Measurements from ENCODE around the gene IL1RAPL1. TPM values are rescaled to one million over a fixed set of nuclear protein-coding genes. Genes with fewer than 3 reads are reported as not detected.

Gene IL1RAPL1
- polyA plus RNA-seq, 1 donor from 2014 or later: not detected

- Histone ChIP-seq H3K4me3 (ENCODE audit: low read length) (no peak overlapping the region), H3K79me2 (replicated peaks; ENCODE audit: insufficient read depth, low read length) (no peaks in the 10 kb centered on the region), H2AFZ (ENCODE audit: low read depth, low read length) (no peak overlapping the region), H3K36me3 (ENCODE audit: insufficient read depth, low read length) (no peaks in the 10 kb centered on the region), H4K20me1 (ENCODE audit: insufficient read depth) (no peaks in the 10 kb centered on the region), H3K4me2 (ENCODE audit: low read length) (no peak overlapping the region), H3K27me3 (ENCODE audit: insufficient read depth, low read depth, low read length) (no peaks in the 10 kb centered on the region), H3K9ac (ENCODE audit: low read length) (no peak overlapping the region), H3K9me3 (ENCODE audit: low read length) (no peaks in the 10 kb centered on the region), H3K9me2 (ENCODE audit: insufficient read depth, low read length) (no peaks in the 10 kb centered on the region), H3K27ac (ENCODE audit: low read length) (no peak overlapping the region), H3F3A (ENCODE audit: insufficient read depth, low read length, poor library complexity, severe bottlenecking) (no peaks in the 10 kb centered on the region)
- TF ChIP-seq SMC3 (conservative IDR thresholded peaks at IDR 0.05; ENCODE audit: poor library complexity): no peak
- TF ChIP-seq, protein P1, sequence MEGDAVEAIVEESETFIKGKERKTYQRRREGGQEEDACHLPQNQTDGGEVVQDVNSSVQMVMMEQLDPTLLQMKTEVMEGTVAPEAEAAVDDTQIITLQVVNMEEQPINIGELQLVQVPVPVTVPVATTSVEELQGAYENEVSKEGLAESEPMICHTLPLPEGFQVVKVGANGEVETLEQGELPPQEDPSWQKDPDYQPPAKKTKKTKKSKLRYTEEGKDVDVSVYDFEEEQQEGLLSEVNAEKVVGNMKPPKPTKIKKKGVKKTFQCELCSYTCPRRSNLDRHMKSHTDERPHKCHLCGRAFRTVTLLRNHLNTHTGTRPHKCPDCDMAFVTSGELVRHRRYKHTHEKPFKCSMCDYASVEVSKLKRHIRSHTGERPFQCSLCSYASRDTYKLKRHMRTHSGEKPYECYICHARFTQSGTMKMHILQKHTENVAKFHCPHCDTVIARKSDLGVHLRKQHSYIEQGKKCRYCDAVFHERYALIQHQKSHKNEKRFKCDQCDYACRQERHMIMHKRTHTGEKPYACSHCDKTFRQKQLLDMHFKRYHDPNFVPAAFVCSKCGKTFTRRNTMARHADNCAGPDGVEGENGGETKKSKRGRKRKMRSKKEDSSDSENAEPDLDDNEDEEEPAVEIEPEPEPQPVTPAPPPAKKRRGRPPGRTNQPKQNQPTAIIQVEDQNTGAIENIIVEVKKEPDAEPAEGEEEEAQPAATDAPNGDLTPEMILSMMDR (IDR thresholded peaks at IDR 0.05; ENCODE audit: poor library complexity, severe bottlenecking): no peak
- no peak for TF ChIP-seq REST (IDR thresholded peaks at IDR 0.05; ENCODE audit: borderline replicate concordance)
- no peak for TF ChIP-seq EP300 (conservative IDR thresholded peaks at IDR 0.05; ENCODE audit: poor library complexity, severe bottlenecking)
- no peak for TF ChIP-seq RAD21 (conservative IDR thresholded peaks at IDR 0.05)
- no peak for TF ChIP-seq TAF1 (IDR thresholded peaks at IDR 0.05; ENCODE audit: low read depth)
- no peak for TF ChIP-seq EZH2 (IDR thresholded peaks at IDR 0.05; ENCODE audit: borderline replicate concordance, insufficient read depth, low read length, poor library complexity, severe bottlenecking)
- no peak for TF ChIP-seq MXI1 (conservative IDR thresholded peaks at IDR 0.05; ENCODE audit: poor library complexity, severe bottlenecking)
- no peak for TF ChIP-seq POLR2AphosphoS5 (IDR thresholded peaks at IDR 0.05)
These were observed 81.7 kb downstream of the IL1RAPL1 start for GRCh38 chrX:28668957-28669356.

GRCh38 chrX:28670074-28670473 is 82.8 kb downstream of the IL1RAPL1 start:
- no peak overlapping the region for H3K4me3 ChIP-seq (ENCODE audit: low read length)
- no peaks in the 10 kb centered on the region for H3F3A ChIP-seq (ENCODE audit: insufficient read depth, low read length, poor library complexity, severe bottlenecking)
- TF ChIP-seq, protein P1 (IDR thresholded peaks at IDR 0.05; ENCODE audit: poor library complexity, severe bottlenecking): no peak
- TF ChIP-seq EP300 (conservative IDR thresholded peaks at IDR 0.05; ENCODE audit: poor library complexity, severe bottlenecking) (no peak), RAD21 (conservative IDR thresholded peaks at IDR 0.05) (no peak), POLR2AphosphoS5 (IDR thresholded peaks at IDR 0.05) (no peak), EZH2 (IDR thresholded peaks at IDR 0.05; ENCODE audit: borderline replicate concordance, insufficient read depth, low read length, poor library complexity, severe bottlenecking) (no peak), MXI1 (conservative IDR thresholded peaks at IDR 0.05; ENCODE audit: poor library complexity, severe bottlenecking) (no peak), SMC3 (conservative IDR thresholded peaks at IDR 0.05; ENCODE audit: poor library complexity) (no peak), REST (IDR thresholded peaks at IDR 0.05; ENCODE audit: borderline replicate concordance) (no peak), TAF1 (IDR thresholded peaks at IDR 0.05; ENCODE audit: low read depth) (no peak)
- no peak overlapping the region for H3K4me2 ChIP-seq (ENCODE audit: low read length)
- no peak overlapping the region for H2AFZ ChIP-seq (ENCODE audit: low read depth, low read length)
- no peaks in the 10 kb centered on the region for H3K9me2 ChIP-seq (ENCODE audit: insufficient read depth, low read length)
- no peak overlapping the region for H3K9ac ChIP-seq (ENCODE audit: low read length)
- H3K79me2 ChIP-seq (replicated peaks; ENCODE audit: insufficient read depth, low read length): no peaks in the 10 kb centered on the region
- H3K27ac ChIP-seq (ENCODE audit: low read length): no peak overlapping the region
- no peaks in the 10 kb centered on the region for H3K9me3 ChIP-seq (ENCODE audit: low read length)
- H3K27me3 ChIP-seq (ENCODE audit: insufficient read depth, low read depth, low read length): no peaks in the 10 kb centered on the region
- H4K20me1 ChIP-seq (ENCODE audit: insufficient read depth): no peaks in the 10 kb centered on the region
- no peaks in the 10 kb centered on the region for H3K36me3 ChIP-seq (ENCODE audit: insufficient read depth, low read length)
